Nephron (organoid): ENCODE data around the gene ANO2.
"Not testable (repeated sequence)": the region's sequence is repeated elsewhere in the genome, so short reads cannot be mapped to it uniquely, and the experiment has no call there.

Experiments used
- H3K27ac Mint-ChIP-seq, 3 experiments: 2 replicates each; pipeline ENCODE4 v1.8.0; 2020; ENCODE audit warnings: mixed read lengths in 3 of 3, mild to moderate bottlenecking in 2 of 3, moderate library complexity in 1 of 3
- H3K27me3 Mint-ChIP-seq: 2 replicates; pipeline ENCODE4 v1.8.0; 2021; ENCODE audit warnings: low read depth, mild to moderate bottlenecking, moderate library complexity, mixed read lengths
- H3K36me3 Mint-ChIP-seq: 2 replicates; pipeline ENCODE4 v1.8.0; 2020; ENCODE audit warnings: low read depth, mixed read lengths
- H3K4me1 Mint-ChIP-seq: 2 replicates; pipeline ENCODE4 v1.8.0; 2020; ENCODE audit warnings: mixed read lengths
- H3K4me3 Mint-ChIP-seq, 3 experiments: 2 replicates each; pipeline ENCODE4 v1.8.0; 2020; ENCODE audit warnings: mild to moderate bottlenecking in 3 of 3, mixed read lengths in 3 of 3, moderate library complexity in 2 of 3
- H3K9me3 Mint-ChIP-seq: 2 replicates; pipeline ENCODE4 v1.8.0; 2020; ENCODE audit warnings: mixed read lengths
- TF ChIP-seq, protein P1 (sequence below), 3 experiments: fragments of 200-600 bp; sonication (generic); IDR thresholded peaks; one replicate each; pipeline ENCODE4 v1.5.0; 2021; ENCODE audit warnings: antibody characterized with exemption in 3 of 3; ENCODE audit not compliant: unreplicated experiment in 3 of 3

The ANO2 gene

DNA sequence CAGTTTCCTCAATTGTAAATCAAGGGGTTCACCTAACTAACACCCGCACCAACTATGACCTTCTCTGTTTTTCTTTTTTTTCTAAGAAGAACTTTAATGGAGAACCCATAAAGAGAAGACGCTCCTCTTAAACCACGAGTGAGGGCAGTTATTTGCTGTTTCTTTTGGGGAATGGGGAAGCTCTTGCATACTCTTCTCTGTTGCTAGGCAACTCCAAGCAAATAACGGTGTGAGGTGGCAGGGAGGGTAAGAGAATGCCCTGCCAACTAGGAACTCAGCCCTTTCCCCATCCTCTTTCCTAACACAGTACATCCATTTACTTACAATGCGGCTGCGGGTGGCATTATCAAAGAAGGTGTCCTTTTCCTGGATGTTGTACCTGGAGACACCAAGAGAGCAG is 114.9 kb downstream of the ANO2 start:
- no peak overlapping the region for H3K27ac Mint-ChIP-seq
- no peaks in the 10 kb centered on the region for H3K4me1 Mint-ChIP-seq
- H3K27me3 Mint-ChIP-seq: peaks cover 5% of the 10 kb centered on the region
- TF ChIP-seq, protein P1, sequence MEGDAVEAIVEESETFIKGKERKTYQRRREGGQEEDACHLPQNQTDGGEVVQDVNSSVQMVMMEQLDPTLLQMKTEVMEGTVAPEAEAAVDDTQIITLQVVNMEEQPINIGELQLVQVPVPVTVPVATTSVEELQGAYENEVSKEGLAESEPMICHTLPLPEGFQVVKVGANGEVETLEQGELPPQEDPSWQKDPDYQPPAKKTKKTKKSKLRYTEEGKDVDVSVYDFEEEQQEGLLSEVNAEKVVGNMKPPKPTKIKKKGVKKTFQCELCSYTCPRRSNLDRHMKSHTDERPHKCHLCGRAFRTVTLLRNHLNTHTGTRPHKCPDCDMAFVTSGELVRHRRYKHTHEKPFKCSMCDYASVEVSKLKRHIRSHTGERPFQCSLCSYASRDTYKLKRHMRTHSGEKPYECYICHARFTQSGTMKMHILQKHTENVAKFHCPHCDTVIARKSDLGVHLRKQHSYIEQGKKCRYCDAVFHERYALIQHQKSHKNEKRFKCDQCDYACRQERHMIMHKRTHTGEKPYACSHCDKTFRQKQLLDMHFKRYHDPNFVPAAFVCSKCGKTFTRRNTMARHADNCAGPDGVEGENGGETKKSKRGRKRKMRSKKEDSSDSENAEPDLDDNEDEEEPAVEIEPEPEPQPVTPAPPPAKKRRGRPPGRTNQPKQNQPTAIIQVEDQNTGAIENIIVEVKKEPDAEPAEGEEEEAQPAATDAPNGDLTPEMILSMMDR (IDR thresholded peaks at IDR 0.05; ENCODE audit: unreplicated experiment in 3 of 3): no peak
- H3K9me3 Mint-ChIP-seq: no peaks in the 10 kb centered on the region
- H3K4me3 Mint-ChIP-seq: no peak overlapping the region
- H3K36me3 Mint-ChIP-seq: no peaks in the 10 kb centered on the region

- Mint-ChIP-seq H3K9me3 (peaks cover 17% of the 10 kb centered on the region), H3K4me3 (no peak overlapping the region), H3K27me3 (peaks cover 4% of the 10 kb centered on the region), H3K36me3 (no peaks in the 10 kb centered on the region), H3K27ac (no peak overlapping the region), H3K4me1 (no peaks in the 10 kb centered on the region)
- TF ChIP-seq, protein P1 (IDR thresholded peaks at IDR 0.05; ENCODE audit: unreplicated experiment in 3 of 3): no peak
These were observed 117.5 kb downstream of the ANO2 start for GRCh38 chr12:5827591-5827990.

- H3K36me3 Mint-ChIP-seq, H3K4me1 Mint-ChIP-seq, H3K27ac Mint-ChIP-seq, H3K4me3 Mint-ChIP-seq, H3K27me3 Mint-ChIP-seq: not testable (repeated sequence)
- H3K9me3 Mint-ChIP-seq: peaks cover 25% of the 10 kb centered on the region
These were observed 119.3 kb downstream of the ANO2 start for GRCh38 chr12:5825761-5826160.

DNA sequence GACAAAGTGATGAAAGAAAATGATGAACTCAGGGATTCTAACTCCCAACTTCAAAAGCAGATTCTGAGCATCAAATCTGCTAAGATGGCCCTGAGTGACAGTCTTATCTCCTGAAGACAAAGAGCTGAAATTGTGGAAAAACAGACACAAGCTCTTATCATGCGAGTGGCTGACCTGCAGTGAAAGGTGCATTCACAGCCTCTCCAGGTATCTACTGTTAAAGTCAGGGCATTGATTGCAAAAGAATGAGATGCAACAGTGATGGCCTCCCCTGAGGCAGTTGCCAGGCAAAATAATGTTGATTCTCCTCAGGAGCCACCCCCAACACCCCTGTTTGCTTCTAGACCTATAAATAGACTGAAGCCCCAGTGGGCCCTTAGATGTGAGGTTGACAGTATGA is 126.2 kb downstream of the ANO2 start:
- not testable (repeated sequence) for H3K4me1 Mint-ChIP-seq, H3K27ac Mint-ChIP-seq, H3K4me3 Mint-ChIP-seq, H3K27me3 Mint-ChIP-seq, H3K36me3 Mint-ChIP-seq
- H3K9me3 Mint-ChIP-seq: peaks cover 48% of the 10 kb centered on the region

DNA sequence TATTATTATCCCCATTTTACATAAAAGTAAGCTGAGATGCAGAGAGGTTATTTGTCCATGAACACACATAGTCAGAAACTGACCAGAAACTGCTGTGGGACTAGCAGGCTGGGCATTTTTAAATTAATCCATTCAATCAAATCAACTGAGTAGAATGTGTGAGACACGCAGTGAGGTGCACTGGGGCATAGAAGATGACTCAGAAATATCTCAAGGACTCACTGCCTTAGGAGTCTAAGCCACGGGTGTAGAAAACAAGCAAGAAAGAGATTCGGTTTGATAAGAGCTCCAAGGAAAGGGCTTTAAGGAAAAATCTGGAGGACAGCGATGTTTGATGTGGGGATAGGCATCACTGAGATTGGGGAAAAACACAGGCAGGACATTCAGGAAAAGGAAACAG is 127.8 kb downstream of the ANO2 start:
- Mint-ChIP-seq H3K4me1 (no peaks in the 10 kb centered on the region), H3K27me3 (no peaks in the 10 kb centered on the region), H3K9me3 (peaks cover 37% of the 10 kb centered on the region), H3K4me3 (no peak overlapping the region), H3K36me3 (no peaks in the 10 kb centered on the region), H3K27ac (no peak overlapping the region)
- TF ChIP-seq, protein P1 (IDR thresholded peaks at IDR 0.05; ENCODE audit: unreplicated experiment in 3 of 3): no peak

DNA sequence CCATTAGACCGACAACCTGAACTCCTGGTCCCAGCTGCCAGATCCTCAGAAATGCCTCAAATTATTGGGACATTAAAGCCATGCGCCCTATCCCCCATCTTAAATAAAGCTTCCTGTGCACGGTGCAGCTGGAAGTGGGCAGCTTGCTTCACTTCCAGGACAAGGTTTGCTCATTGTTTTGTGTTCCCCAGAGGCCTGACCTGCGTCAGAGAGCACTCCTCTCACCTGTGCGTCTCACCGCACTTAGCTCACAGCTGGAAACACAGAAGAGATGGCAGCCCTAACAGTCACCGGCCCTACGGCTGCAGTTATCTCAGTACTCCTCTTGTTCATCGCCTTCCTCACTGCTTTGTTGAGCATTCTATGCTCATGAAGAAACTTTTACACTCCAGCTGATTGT is 135.5 kb downstream of the ANO2 start:
- Mint-ChIP-seq H3K4me3 (no peak overlapping the region), H3K4me1 (peaks cover 3% of the 10 kb centered on the region), H3K9me3 (peaks cover 3% of the 10 kb centered on the region), H3K36me3 (no peaks in the 10 kb centered on the region), H3K27ac (no peak overlapping the region), H3K27me3 (peaks cover 30% of the 10 kb centered on the region)
- TF ChIP-seq, protein P1 (IDR thresholded peaks at IDR 0.05; ENCODE audit: unreplicated experiment in 3 of 3): no peak

- H3K9me3 Mint-ChIP-seq: no peaks in the 10 kb centered on the region
- TF ChIP-seq, protein P1 (IDR thresholded peaks at IDR 0.05; ENCODE audit: unreplicated experiment in 3 of 3): no peak
These were observed 136.1 kb downstream of the ANO2 start for GRCh38 chr12:5808981-5809380.

More at GRCh38 chr12:5808981-5809380, 136.1 kb downstream of the ANO2 start:
- Mint-ChIP-seq H3K27me3 (peaks cover 35% of the 10 kb centered on the region), H3K27ac (no peak overlapping the region), H3K4me3 (no peak overlapping the region), H3K4me1 (peaks cover 3% of the 10 kb centered on the region), H3K36me3 (no peaks in the 10 kb centered on the region)
